ENCODE data around the gene IL17REL.

GRCh38 chr22:50048061-50048765, 35.6 kb upstream of the IL17REL start:
- no peak for TF ChIP-seq CTCF (IDR thresholded peaks at IDR 0.05)
- TF ChIP-seq POLR2A (IDR thresholded peaks at IDR 0.05), result no peak

Data from body of pancreas (tissue), 4 donors.